Ammon's horn (tissue), 1 donor: Measurements from ENCODE around the gene TM9SF4.
A peak's percentile ranks its signal among the peaks of the same experiment; 100 is the strongest.

ENCODE experiments used
- DNase-seq: peaks from one replicate; pipeline ENCODE4 v3.0.0-alpha.2; 2016; ENCODE audit warnings: low spot score

The TM9SF4 gene

GRCh38 chr20:32129863-32130262 is 20.3 kb downstream of the TM9SF4 start:
- no peak for DNase-seq

- DNase-seq = no peak
Observed at GRCh38 chr20:32130352-32130751, 20.8 kb downstream of the TM9SF4 start.

GRCh38 chr20:32130965-32131364 is 21.5 kb downstream of the TM9SF4 start:
- no peak for DNase-seq

GRCh38 chr20:32132911-32133549 is 23.5 kb downstream of the TM9SF4 start:
- no peak for DNase-seq

GRCh38 chr20:32134026-32134425 is 24.5 kb downstream of the TM9SF4 start:
- no peak for DNase-seq

- no peak for DNase-seq
Observed at GRCh38 chr20:32135983-32136515, 26.5 kb downstream of the TM9SF4 start.

- DNase-seq = no peak
Observed at GRCh38 chr20:32138921-32139320, 29.4 kb downstream of the TM9SF4 start.

- DNase-seq = no peak
Observed at GRCh38 chr20:32139947-32140346, 30.4 kb downstream of the TM9SF4 start.

GRCh38 chr20:32140603-32141002 is 31.1 kb downstream of the TM9SF4 start:
- DNase-seq = no peak

GRCh38 chr20:32141465-32141980 is 32.0 kb downstream of the TM9SF4 start:
- DNase-seq = no peak

GRCh38 chr20:32142088-32142487 is 32.6 kb downstream of the TM9SF4 start:
- DNase-seq = no peak

GRCh38 chr20:32142991-32143390 is 33.5 kb downstream of the TM9SF4 start:
- no peak for DNase-seq

- no peak for DNase-seq
Observed at GRCh38 chr20:32144898-32145662, 35.6 kb downstream of the TM9SF4 start.

GRCh38 chr20:32149566-32150170 is 40.2 kb downstream of the TM9SF4 start:
- no peak for DNase-seq

GRCh38 chr20:32150291-32150848 is 40.9 kb downstream of the TM9SF4 start:
- DNase-seq = no peak

- no peak for DNase-seq
Observed at GRCh38 chr20:32152421-32153155, 43.1 kb downstream of the TM9SF4 start.

GRCh38 chr20:32153156-32153665 is 43.7 kb downstream of the TM9SF4 start:
- DNase-seq = no peak

- no peak for DNase-seq
Observed at GRCh38 chr20:32153771-32154170, 44.3 kb downstream of the TM9SF4 start.

GRCh38 chr20:32155017-32155981 is 45.8 kb downstream of the TM9SF4 start:
- DNase-seq = peak; percentile 75

- DNase-seq = no peak
Observed at GRCh38 chr20:32157611-32158010, 48.1 kb downstream of the TM9SF4 start.
